Measurements from ENCODE around the gene SNAPC5.
"Not testable (repeated sequence)": the region's sequence is repeated elsewhere in the genome, so short reads cannot be mapped to it uniquely, and the experiment has no call there.

The SNAPC5 gene, protein sequence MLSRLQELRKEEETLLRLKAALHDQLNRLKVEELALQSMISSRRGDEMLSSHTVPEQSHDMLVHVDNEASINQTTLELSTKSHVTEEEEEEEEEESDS

DNA sequence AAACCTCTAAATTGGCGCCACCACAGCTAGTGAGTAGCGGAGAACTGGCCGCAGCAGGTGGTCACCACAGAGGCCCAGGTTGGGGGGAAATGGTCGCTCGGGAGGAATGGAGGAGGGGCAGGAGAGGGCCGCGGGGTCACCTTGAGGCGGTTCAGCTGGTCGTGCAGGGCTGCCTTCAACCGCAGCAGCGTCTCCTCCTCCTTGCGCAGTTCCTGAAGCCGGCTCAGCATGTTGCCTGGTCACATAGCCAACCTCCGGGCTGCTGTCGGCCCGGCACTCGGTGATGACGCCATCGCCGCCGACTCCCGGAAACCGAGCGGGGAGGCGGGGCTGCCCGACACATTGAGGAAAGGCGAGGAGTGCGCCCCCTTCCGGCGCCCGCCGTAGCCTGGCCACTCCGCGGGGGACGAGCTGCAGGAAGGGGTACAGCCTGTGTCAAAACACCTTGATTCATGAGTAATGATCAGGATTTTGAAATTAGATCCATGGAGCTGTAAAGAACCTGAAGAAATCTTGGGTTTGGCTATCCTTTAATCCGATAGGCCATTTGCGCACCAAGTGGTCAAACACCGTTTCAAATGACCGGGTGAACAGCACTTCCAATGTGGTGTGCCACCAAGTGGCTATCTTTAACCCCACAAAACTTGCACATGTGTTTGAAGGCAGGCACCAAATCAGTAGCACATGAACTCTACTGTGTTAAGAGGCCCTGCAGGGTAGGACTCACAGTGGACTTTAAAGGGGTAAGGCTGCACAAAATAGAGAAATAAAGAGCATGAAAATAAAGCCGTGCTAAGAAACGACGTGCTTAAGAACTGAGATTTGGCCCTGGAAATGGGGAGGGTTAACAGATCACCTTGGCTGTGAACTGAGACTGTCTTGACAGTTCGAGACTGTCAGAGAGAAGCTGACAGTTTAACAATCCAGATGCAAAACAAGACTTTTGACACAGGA lies at the start of gene SNAPC5:
Gene SNAPC5, minus strand, starts transcription at position 261 of the 954 bp plus-strand sequence. Its CDS starts 31 bp downstream, at position 230.
- peak; percentile 61 for DNase-seq

DNA sequence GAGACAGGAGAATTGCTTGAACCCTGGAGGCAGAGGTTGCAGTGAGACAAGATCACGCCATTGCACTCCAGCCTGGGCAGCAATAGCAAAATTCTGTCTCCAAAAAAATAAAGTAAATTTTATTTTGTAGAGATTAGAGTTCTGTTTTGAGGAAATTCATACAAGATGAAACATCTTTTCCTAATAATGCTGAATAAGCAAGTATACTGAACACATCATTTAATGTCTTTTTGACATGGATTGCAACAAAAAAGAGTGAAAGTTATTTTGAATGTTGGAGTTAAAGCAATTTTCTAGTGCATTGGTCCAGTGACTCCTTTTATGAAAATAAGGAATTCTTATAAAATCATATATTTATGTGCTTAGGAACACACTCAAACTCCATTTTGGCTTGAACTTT lies 47.7 kb upstream of the SNAPC5 start:
- no peak for DNase-seq

DNA sequence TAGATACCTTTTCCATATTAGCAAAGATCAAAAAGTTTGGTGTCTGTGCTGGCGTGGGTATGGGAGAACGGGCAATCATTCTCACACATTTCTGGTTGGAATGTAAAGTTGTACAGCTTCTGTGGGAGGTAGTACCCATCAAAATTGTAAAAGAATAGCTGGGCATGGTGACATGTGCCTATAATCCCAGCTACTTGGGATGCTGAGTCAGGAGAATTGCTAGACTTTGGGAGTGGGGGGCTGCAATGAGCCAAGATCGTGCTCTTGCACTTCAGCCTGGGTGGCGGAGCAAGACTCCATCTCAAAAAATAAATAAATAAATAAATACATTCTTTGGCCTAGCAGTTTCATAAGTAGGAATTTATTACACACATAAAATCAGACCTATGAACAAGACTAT lies 45.3 kb upstream of the SNAPC5 start:
- DNase-seq, result no peak

DNA sequence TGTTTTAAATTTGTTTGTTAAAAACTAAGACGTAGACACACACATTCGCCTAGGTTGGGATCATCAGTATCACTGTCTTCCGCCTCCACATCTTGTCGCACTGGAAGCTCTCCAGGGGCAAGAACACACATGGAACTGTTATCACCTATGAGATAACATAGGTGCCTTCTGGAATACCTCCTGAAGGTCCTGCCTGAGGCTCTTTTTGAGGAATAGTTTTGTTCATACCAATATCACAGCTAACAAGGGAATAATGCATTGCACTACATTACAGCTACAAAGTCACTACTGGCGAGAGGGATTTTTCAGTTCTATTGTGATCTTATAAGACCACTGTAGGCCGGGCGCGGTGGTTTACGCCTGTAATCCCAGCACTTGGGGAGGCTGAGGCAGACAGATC lies 37.5 kb upstream of the SNAPC5 start:
- no peak for DNase-seq

DNA sequence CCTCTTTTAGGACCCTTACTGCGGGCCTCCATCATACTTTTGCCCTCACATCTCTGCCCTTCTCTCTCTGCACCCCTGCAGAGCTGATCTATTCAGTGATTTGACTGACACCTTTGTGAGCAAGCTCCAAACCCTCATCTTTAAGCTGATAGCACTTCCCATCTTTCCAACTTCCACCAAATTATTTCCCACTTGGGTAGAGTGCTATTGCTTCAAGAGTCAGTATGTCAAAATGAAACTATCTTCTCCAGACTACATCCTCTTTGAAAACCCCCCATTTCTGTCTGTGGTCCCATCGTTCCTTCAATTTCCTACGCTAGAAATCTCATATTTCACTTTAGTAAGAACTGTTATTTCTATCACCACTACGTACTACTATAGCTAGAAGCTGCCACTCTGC lies 27.3 kb upstream of the SNAPC5 start:
- DNase-seq, result no peak

DNA sequence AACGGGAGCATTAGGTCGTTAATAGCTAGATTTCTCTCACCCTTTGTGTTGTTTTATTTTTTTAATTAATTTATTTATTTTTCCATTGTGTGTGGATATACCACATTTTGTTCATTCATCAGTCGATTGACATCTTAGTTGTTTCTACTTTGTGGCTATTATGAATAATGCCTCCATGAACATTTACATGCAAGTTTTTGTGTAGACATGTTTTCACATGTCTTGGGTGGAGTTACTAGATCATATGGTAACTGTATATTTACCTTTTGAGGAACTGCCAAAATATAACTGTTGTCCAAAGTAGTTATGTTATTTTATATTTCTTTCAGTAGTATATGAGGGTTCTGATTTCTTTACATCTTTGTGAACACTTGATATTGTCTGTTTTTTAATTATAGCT lies 26.4 kb upstream of the SNAPC5 start:
- DNase-seq, result no peak

DNA sequence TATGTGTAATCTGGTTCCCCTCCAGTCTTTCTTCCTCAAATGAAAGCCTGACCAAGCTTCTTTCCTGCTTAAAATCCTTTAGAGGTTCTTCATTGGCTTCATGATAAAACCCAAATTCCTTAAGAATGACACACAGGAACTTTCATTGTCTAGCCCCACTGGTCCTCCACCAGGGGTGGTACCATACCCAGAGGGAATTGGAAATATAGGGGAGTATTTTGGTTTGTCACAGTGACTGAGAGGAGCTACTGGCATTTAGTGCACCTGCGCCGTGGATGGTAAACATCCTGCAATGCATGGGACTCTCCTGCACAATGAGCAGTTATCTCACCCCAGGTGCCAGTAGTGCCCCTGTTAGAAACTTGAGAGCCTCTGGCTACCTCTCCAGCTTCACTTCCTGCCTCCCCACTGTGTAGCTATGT lies 18.4 kb upstream of the SNAPC5 start:
- DNase-seq, result no peak

DNA sequence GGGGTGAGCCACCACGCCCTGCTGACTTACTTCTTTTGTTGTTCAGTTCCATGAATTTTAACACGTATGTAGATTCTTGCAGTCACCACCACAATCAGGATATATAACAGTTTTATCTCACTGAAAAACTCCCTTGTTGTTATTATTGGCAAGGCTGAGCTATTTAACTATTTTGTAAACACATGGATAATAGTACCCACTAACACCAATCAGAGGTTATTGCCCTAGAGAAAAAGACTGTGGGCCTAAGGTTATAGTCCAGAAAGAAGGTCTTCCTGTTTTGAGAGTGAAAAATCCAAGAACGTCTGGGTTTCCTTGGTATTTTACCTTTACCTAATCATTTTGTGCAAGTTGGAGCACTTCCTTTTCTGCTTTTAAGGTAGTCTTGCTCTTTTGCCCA lies 17.0 kb upstream of the SNAPC5 start:
- no peak for DNase-seq

DNA sequence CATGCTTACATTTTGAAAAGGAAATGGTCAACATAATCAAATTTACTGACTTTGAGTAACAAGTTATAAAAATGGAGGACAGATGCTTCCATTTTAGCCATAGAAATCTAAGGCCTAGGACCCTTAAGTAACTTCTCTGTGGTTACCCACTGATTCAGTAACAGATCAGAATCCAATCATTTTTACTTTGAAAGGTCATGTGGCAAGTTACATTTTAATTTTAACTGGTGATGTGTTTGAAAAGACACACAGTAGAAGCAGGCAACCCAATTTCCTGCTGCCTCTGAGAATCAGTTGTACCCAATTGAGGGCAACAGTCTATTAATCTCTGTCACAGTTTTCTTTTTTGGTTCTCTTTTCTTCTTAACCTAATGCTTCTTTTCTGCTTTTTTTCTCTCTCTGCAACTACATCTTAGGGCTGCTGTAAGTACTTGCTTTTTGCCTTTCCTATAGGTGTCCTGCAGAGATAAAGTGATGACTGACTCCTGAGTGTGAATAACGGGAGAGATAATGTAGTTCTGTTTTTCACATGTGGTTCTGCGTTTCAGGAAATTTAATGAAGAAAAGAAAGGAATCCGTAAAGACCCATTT lies 10.8 kb upstream of the SNAPC5 start:
- no peak for DNase-seq

DNA sequence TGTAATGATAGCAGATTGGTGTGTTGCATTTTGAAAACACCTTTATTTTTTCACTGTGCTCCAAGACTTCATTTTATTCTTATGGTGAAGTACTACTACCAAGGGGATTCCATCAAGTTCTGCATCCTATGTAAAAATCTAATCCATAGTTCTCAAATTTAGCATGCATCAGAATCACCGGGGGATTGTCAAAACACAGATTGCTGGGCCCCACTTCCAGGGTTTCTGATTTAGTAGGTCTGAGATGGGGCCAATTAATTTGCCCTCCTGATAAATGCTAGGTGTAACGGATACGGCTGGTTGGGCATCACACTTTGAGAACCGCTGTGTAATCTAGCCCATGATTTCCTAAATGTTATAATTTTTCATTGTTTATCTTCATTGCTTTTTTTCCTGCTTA lies 8.3 kb upstream of the SNAPC5 start:
- no peak for DNase-seq

DNA sequence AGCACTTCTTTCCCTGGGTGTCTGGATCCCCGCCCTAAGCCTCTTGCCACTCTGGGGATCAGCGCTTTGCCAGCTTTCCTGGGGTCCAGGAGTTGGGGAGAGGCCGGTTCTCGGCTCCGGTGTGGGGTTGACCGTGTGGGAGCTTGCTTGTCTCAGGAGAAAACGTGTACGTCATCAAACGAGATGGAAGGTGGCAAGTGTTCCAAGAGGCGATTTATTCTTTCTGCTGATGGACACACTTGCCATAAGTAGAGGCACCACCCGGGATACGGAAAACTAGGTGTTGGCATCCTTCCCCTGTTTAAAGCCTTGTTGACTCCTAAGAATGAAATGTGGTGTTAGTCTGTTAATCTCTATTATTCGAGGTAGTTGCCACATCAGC lies 7.9 kb upstream of the SNAPC5 start:
- no peak for DNase-seq

DNA sequence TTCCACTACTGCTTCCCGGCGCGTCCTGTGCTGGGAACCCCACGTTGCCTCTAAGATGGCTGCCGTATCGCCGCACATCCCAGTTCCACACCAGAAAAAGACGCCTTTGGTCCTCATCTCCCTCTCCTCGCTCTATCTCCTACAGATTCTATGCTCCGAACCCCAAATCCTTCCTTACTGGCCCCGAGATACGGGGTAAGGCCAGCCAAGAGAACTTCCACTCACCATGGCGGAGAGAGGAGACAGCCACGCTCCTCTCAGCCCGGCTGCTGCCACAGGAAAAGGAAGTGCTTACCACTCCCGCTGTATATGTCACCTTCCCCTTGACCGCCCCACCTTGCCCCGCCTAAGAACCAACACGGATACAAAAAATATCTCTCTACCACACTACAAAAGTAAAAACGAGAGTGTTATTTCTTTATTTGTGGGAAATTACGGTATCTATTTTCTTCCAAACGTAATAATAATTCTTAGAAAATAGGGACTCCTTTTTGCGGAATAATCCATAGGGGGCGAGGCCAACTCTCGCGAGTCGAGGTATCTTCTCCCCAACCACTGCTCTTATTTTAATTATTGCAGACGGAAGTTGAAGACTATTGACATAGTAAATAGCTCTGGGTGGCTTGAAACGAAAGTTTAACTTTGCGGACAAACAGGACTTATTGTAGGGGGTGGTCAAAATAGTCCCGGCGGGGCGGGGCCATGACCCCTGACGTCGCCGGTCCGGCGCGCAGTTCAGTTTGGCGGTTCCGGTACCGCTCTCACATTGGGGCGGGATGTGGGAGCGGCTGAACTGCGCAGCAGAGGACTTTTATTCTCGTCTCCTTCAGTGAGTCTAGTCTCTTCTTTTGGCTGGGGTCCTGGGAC lies 7.2 kb upstream of the SNAPC5 start, which contains the start of the genes RPL4 and ZWILCH:
Gene RPL4, minus strand, starts transcription at position 293 of the 867 bp plus-strand sequence. Its CDS starts 65 bp downstream, at position 228.
Gene ZWILCH, plus strand, starts transcription at position 764 of the 867 bp plus-strand sequence. Its CDS starts 13 bp downstream, at position 777.
- DNase-seq, result peak; percentile 54

DNA sequence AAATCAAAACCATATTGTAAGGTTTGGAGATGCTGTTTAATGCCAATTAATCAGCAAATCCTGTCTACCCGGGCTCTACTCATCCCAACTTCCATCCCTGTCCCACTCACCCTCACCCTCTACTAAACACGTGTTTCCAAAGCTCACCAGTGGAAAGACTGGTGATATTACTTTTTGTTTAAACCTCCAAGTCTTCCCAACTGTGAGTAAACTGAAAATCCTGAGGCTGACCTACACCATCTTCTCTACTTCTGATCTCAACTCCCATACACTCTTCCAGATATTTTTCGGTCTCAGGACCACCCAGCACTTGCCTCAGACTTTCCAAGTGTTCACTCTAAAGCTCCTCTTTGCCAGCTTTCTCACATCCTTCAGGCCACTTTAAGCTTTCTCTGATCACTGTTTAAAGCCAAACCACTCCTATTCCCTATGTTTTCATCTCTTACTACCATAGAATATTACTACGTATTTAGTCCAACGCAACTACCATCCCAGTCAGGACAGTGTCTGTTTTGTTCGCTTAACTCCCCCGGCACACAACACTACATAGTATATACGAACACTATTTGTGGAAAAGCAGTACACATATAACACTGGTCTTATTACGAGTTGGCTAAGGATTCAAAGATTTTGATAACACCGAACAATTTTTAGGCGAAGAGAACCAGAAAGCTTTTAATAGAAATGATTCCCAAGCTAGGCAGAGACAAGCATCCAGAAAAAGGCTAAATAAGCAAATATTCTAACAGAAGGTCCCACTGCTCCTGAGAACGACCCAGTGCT lies 6.4 kb upstream of the SNAPC5 start:
- no peak for DNase-seq

DNA sequence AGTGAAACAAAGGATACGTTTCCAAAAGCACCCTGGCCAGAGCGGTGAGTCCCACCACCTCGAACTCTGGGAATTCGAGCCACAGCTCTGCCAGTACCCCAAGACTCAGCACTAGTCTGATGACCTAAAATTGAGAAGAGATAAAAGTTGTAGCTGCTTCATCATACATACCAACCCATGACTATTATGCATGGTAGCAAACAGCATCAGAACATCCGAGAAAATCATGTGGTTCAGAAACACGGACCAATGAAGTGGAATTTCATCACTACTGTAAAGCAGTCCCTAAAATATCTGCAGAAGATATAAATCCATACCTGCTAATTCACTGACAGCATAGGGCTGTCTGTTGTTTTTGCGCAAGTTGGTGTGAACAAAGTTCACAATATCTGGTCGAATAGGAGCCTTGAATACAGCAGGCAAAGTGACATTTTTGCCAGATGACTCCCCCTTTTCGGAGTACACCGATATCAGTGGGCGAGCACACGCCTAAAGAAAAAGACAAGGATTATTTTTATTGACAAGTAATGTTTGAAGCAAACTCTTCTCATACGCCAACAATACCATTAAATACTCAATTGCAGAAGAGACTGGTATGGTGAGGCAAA lies 5.6 kb upstream of the SNAPC5 start:
- DNase-seq, result not testable (repeated sequence)

DNA sequence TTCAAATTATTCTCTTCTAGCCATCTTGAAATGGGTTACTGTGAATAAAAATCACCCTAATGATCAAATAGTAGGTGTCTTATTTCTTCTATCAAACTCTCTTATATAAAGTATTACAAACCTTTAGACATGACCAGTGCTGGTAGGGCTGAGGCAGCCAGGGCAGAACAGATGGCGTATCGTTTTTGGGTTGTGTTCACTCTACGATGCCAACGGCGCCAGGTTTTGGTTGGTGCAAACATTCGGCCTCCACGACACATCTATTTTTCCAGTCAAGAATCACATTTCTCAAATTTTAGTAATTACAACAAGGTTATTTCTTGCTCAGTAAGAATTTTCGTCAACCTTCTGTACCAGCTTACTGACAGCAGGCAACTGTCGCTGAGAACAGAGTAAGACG lies 4.9 kb upstream of the SNAPC5 start:
- DNase-seq, result no peak

DNA sequence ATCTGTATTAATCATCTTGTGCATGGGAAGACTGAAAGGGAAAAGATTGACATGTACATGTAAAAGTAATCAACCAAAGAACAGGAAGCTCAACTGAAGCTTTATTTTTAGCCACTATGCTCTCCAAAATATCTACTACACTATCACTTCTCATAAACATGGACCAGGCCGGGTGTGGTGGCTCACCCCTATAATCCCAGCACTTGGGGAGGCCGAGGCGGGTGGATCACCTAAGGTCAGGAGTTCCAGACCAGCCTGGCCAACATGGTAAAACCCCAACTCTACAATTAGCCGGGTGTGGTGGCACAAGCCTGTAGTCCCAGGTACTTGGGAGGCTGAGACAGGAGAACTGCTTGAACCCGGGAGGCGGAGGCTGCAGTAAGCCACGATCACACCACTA lies 2.8 kb upstream of the SNAPC5 start:
- not testable (repeated sequence) for DNase-seq

DNA sequence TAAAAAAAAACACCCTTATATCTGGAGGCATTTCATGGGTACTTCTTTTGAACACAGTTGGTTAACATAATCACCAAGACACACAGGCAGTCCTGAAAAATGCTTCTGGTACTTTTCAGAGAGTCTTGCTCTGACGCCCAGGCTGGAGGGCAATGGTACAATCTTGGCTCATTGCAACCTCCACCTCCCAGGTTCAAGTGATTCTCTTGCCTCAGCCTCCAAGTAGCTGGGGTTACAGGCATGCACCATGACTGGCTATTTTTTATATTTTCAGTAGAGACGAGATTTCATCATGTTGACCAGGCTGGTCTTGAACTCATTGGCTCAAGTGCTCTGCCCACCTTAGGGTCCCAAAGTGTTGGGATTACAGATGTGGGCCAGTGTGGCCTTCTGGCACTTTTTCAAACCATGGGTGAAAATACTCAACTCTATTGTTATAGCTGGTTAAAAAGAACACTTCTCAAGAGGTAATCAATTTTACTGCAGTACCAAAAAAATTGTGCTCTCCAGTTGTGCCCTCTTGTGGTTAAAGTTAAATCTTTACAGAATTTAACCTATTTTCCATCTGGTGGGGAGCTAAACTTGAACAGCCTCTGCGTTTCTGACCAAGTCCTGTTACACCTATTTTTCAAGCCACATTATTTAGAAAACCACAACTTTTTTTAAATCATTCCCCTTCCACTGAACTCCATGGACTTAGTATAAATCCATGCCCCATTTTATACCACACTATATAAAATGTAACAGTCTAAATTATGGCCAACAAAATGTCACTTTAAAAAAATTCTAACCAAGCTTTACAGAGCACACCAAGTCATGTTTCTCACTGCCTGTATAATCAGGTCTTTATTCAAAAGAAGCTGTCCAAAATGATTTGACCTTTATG lies 1.2 kb upstream of the SNAPC5 start:
- no peak for DNase-seq

DNA sequence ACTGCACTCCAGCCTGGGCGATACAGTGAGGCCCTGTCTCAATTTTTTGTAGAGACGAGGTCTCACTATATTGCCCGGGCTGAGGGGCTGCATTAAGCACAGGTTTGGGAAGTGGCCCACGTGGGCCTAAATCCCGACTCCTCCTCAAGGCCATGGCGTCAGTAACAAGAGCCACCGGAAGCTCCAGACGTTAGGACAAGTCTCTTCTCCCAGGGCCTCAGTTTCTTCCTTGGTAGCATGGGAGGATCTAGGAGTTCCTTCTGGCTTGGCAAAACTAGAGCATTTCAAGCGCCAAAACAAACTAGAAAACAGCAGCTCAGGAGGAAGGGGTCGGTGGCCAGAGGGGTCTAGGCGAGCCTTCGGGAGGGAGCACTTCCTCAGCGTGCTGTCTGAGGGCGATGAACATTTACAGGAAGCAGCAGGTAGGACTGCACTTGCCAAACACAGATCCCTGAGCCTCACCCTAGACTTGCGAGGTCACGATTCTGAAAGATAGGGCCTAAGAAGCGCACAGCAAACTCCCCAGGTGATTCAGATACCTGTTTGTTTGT lies 536 bp downstream of the SNAPC5 start:
- DNase-seq, result no peak

DNA sequence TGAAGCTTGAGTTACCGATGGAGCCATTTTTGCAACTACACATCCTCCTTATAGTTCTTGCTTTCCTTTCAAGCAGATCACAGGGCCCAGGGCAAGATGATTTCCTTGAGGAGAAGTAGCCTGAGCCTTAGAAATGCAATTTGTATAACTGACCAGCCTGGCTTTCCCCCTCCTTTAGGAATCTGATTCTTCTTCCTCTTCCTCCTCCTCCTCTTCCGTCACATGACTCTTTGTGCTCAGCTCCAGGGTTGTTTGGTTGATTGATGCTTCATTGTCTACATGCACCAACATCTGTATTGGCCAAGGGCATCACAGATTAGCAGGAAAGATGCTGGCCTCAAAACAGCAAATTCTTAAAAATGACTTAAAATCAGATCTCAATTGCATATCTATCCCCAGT lies 3.3 kb downstream of the SNAPC5 start:
- no peak for DNase-seq

DNA sequence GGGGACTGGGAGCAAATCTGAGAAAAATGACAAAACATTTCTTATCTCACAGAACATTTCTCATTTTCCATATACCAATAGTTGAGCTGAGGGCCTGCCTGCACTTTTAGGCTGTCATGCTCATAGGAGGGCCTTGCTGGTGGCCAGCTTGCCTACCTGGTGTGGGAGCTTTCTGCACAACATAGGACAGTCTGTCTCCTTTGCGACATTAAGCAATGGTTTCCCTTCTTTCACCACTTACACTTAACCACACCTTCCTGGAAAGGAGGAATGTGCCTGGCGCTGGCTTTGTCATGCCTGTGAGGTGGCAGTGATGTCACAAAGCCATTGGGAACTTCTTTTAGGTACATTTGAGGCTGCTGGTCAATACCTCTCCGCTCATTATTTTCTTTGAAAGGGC lies 5.7 kb downstream of the SNAPC5 start:
- no peak for DNase-seq

Measured in NCI-H2081 treated with DMSO at 0.1 percent for 48 hours (cell line).